NCI-H2196 treated with DMSO at 0.1 percent for 48 hours (cell line): ENCODE measurements around the gene UACA.
"Not testable (repeated sequence)": the region's sequence is repeated elsewhere in the genome, so short reads cannot be mapped to it uniquely, and the experiment has no call there.

Experiments used
- DNase-seq: peaks from one replicate; lab custom pipeline; 2025; ENCODE audit not compliant: unreplicated experiment; lab: John Stamatoyannopoulos, UW

Gene UACA

DNA sequence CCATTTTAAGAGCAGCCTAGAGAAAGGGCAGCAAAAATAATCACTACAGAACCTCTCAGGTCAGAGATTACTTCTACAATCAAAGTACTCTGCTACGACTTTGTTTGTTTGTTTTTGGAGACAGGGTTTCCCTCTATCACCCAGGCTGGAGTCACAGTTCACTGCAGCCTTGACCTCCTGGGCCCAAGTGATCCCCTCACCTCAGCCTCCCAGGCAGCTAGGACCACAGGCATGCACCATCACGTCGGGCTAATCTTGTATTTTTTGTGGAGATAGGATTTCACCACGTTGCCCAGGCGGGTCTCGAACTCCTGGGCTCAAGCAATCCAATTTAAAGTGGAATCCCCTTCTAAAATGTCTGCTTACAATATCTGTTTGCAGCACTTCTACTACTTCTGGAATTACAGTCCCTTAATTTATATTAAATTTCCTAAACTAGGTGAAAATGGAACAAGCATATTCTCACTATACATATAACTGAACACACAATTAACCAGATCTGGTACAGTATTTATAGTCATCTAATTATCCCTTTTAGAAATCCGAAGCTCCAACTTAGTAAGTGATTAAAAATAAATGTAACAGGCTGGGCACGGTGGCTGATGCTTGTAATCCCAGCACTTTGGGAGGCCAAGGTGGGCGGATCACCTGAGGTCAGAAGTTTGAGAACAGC is 4.4 kb downstream of the UACA start:
- no peak for DNase-seq

DNA sequence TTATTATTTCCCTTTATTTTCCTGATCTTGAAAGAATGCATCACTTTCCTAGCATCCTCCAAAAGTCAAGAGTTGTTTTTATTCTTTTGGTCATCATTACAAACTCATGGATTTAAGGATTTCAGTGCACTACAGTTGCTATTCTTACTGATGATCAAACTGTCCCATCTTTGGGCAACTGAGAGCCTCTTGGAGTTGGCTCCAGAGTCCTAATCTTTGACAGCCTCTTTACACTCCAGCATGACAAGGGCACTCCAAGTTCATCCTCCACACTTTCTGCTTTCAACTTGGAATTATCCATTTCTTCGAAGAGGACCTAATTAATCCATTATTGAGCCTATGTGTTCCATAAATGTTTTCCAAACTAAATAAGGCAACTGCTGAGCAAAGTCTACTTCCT is 5.7 kb downstream of the UACA start:
- no peak for DNase-seq

DNA sequence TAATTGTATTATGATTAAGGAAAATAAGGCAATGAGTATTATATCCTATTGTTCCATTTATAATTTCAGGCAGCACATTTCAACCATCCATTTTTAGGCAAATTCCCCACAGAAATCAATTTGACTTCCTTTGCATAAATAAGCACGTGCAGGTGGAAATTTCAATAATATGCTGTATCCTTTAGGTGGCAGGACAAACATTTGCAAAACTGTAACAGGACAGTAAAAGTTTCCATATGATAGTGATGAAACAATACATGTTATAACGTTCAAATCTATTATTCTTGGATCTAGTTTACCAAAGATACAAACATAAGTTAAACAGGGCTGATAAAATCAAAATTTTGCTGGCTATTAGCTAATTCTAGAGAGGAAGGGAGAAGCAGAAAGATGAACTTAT is 8.5 kb downstream of the UACA start:
- no peak for DNase-seq

GRCh38 chr15:70753101-70753829 is 10.1 kb downstream of the UACA start:
- DNase-seq, result no peak

GRCh38 chr15:70752193-70752635 is 11.1 kb downstream of the UACA start:
- no peak for DNase-seq

DNA sequence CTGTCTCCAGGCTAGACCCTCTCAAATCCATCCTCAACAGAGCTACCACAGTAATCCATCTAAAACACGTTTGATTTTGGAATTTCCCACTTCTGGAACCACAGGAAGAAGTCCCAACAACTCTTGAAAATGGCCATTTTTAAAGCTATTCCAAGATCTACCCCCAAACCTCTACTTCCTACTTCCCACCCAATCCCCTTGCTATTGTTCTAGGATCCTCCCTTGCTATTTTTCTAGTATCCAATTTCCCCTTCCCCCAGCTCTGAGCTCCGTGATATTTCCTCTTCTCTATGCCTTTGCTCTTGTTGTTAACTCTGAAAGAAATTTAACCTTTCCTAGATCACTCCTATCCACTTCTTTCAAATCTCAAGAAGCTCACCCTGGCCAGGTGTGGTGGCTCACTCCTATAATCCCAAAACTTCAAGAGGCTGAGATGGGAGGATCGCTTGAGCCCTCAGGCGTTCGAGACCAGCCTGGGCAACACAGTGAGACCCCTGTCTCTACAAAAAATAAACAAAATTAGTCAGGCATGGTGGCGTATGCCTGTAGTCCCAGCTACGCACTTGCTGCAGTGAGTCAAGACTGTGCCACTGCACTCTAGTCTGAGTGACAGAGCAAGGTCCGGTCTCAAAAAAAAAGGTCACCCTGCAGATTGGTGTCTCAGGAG is 13.0 kb downstream of the UACA start:
- DNase-seq, result no peak

DNA sequence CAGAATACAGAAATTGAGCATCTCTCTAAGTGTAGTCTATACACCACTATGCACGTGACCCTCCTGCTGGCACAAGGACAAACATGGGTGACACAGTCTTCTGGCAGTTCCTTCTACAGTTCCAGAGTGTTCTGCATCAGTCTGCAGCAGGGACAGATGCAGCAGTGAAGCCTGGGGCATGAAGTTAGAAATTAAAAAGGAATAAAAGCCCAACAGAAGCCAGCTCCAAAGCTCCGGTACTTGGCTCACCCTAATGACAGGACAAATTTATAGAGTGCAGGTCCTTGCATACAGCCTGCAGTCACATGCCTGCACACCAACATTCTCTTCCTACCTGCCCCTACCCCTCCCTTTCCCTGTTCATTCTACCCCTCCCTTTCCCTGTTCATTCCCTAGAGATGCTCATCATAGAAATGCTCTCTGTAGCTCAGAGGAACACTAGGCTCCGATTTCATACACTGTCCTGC is 15.0 kb downstream of the UACA start:
- no peak for DNase-seq

GRCh38 chr15:70746598-70746997 is 16.8 kb downstream of the UACA start:
- DNase-seq, result not testable (repeated sequence)

GRCh38 chr15:70742928-70743327 is 20.4 kb downstream of the UACA start:
- DNase-seq, result no peak

DNA sequence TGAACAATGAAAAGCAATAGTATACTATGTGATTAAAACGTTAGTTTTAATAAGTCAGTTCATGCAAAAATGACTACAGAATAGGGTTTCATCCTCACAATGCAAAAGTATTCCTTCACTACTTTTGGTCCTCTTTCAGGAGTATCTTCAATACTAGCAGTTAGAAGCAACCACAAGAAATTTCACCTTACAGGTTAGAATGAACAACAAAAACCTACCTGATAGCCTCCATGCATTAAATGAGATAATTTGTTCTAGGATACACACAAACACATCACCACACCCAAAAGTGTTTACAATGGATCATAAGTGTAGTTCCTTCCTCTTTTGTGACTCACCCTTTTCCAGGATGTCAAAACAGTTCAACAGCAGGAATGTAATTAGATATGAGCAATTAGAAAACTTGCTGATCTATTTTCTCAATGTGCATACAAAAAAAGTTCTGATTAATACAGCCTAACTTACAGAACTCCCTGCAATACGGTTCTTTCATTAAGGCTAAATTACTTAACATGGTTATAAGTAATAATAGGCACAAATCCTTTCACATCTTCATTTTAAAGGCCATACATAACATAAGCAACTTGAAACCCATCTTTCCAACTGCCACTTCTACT is 21.6 kb downstream of the UACA start:
- DNase-seq, result no peak

DNA sequence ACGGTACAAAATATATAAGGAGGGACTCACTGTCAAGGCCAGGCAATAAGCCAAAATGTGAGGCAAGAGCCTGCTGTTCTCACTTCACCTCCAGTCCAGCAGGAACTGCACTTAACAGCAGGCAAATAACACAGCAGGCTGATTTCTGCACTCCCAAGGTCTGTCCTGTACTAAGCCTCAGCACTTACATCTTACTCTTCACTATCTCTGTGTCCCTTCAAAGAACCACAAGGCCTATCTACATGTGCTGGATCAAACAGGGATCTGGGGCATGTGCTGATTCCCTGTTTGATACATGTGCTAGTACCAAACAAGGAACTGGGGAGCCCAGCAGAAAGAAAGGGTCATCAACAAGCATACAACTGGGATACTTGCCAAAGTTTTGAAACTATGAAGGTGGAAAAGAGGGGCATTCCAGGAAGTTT is 22.2 kb downstream of the UACA start:
- DNase-seq, result no peak

DNA sequence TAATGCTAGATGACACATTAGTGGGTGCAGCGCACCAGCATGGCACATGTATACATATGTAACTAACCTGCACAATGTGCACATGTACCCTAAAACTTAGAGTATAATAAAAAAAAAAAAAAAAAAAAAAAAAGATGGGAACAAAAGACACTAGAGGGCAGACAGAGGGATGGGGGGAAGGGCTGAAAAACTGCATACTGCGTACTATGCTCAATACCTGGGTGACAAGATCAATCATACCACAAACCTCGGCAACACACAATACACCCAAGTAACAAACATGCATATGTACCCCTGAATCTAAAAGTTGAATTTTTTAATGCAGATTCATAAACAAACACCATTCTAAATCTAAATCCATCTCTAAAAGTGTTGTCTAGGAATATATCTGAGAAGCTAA is 28.3 kb downstream of the UACA start:
- DNase-seq, result not testable (repeated sequence)

GRCh38 chr15:70729164-70729563 is 34.2 kb downstream of the UACA start:
- no peak for DNase-seq

- no peak for DNase-seq
Observed at GRCh38 chr15:70726753-70727152, 36.6 kb downstream of the UACA start.

GRCh38 chr15:70723927-70724326 is 39.4 kb downstream of the UACA start:
- DNase-seq, result no peak

- no peak for DNase-seq
Observed at GRCh38 chr15:70723122-70723422, 40.3 kb downstream of the UACA start.

DNA sequence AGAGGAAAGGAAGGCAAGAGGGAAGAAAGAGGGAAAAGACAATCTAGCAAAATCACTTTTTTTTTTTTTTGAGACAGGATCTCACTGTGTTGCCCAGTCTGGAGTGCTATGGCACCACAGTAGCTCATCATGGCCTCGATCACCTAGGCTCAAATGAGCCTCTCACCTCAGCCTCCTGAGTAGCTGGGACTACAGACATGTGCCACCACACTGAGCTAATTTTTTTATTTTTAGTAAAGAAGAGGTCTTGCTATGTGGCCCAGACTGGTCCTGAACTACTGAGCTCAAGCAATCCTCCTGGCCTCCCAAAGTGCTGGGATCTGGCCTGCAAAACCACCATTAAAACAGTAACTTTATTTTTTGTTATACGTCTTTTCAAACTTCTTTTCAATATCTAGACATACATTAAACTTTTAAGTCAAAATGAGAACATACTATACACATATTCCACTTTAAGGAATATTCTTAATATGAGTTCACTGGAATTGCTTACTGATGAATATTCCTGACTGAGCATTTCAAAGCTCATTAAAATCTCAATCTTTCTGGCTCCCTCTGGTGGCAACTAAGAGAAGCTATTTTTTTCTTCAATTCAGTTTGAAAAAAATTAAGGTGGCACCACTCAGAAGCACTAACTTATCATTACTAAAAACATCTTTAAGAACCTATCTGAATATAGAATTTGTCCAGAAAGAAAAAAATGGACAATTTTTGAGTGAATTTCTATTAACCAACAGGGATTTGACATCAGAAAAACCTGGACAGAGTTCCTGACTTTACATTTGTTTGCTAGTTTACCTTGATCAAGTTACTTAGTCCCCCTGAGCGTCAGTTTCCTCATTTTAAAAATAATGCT is 40.9 kb downstream of the UACA start:
- DNase-seq, result peak; percentile 17

DNA sequence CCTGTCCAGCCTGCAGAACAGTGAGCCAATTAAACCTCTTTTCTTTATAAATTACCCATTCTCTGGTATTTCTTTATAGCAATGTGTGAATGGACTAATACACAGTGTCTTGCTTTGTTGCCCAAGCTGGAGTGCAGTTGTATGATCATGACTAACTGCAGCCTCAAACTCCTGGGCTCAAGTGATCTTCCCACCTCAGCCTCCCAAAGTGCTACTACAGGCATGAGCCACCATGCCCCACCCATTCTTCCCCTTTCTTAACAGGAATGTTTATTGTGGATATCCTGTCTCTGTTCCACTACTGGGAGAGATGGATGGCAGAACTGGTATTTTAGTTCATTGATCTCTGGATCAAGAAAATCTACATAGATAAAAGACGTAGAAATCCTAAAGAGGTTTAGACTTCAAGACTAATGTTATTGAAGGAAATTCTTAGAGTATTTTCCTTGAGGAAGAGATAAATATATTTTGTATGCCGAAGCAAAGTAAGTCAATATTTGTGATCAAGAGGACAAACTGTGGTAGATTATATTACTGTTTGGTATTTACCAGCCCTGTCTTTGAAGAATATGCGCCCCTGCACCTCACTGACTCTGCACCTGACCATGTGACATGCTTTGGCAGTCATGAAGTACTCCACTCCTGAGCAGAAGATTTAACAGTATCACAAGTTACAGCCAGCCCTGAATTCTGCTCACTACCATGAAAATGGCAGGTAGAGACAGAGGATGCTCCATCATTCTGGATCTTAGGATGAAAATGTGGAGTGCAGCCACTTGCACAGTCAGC is 42.9 kb downstream of the UACA start:
- no peak for DNase-seq

DNA sequence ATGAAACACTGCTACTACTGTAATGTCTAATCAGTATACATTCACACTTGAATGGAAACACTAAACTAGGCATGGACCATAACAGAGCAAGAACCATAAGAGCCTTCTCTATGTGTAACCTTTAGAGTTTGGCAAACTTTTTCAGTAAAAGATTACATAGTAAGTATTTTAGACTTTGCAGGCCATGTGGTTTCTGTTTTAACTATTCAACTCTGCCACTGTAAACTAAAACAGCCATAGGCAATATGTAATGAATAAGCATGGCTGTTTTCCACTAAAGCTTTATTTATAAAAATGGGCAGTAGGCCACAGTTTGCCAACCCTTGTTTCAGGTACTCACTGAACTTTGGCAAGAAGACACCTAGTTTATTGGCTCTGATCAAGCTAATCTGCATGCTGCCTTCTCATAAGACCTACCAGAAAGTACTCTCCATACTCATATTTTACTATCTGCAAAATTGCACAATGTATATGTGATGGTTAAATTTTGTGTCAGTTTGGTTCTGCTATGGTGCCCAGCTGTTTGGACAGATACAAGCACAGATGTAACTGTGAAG is 46.0 kb downstream of the UACA start:
- DNase-seq, result no peak
